H1 (cell line): ENCODE results near the gene RNF146. TPM values are rescaled to one million over a fixed set of nuclear protein-coding genes. Genes with fewer than 3 reads are reported as not detected.

Source experiments
- CTCF ChIA-PET: fragments of 300-600 bp; sonication (Branson Sonifier 250); formaldehyde crosslinking; loops from one replicate; lab custom pipeline; 2021; ENCODE audit not compliant: partially characterized antibody; lab: Charles Lee
- POLR2A ChIA-PET: fragments of 300-600 bp; sonication (Branson Sonifier 250); formaldehyde crosslinking; loops from one replicate; lab custom pipeline; 2021; ENCODE audit warnings: inconsistent platforms; ENCODE audit not compliant: partially characterized antibody; lab: Charles Lee
- DNase-seq, 2 experiments: peaks; one replicate each; pipeline versions ENCODE4 v3.0.0 to v3.0.0-alpha.2; 2010 to 2022; ENCODE audit warnings: low spot score in 2 of 2, low read depth in 1 of 2, mixed read lengths in 1 of 2
- FAIRE-seq: peaks from 2 replicates; lab custom pipeline; 2011; peaks lifted over from hg19 to GRCh38; lab: Jason Lieb, UNC
- H2AFZ ChIP-seq: 2 replicates; pipeline ENCODE4 v1.8.1; 2012; ENCODE audit warnings: low read length, inconsistent platforms
- H2AK5ac ChIP-seq: 2 replicates; pipeline ENCODE4 v1.6.1; 2013; ENCODE audit warnings: low read depth, low read length
- H2BK120ac ChIP-seq: replicated peaks from 2 replicates; pipeline ENCODE3; 2013; ENCODE audit warnings: low read depth, low read length, inconsistent platforms
- H2BK12ac ChIP-seq: 2 replicates; pipeline ENCODE4 v1.6.1; 2013; ENCODE audit warnings: low read depth, low read length
- H2BK15ac ChIP-seq: 2 replicates; pipeline ENCODE4 v1.6.1; 2013; ENCODE audit warnings: low read length
- H2BK20ac ChIP-seq: 2 replicates; pipeline ENCODE4 v1.6.1; 2013; ENCODE audit warnings: low read length
- H2BK5ac ChIP-seq: 2 replicates; pipeline ENCODE4 v1.6.1; 2013; ENCODE audit warnings: low read depth, low read length
- H3K14ac ChIP-seq: 2 replicates; pipeline ENCODE4 v1.6.1; 2013; ENCODE audit warnings: inconsistent platforms; ENCODE audit not compliant: insufficient read length
- H3K18ac ChIP-seq: 2 replicates; pipeline ENCODE4 v1.6.1; 2013; ENCODE audit warnings: low read length; ENCODE audit errors: extremely low read depth
- H3K23ac ChIP-seq: 2 replicates; pipeline ENCODE4 v1.6.1; 2013; ENCODE audit warnings: inconsistent platforms; ENCODE audit not compliant: insufficient read length
- H3K23me2 ChIP-seq: 2 replicates; pipeline ENCODE4 v1.6.1; 2013; ENCODE audit warnings: low read depth, low read length
- H3K27ac ChIP-seq: 2 replicates; pipeline ENCODE4 v1.6.1; 2011; ENCODE audit warnings: low read depth, low read length, inconsistent platforms
- H3K27me3 ChIP-seq, 4 experiments: replicated peaks in 1 of 4; 1 replicate in 1 of 4; 2 replicates in 3 of 4; pipeline versions ENCODE4 v1.6.1 to v1.8.1; 2011 to 2013; ENCODE audit warnings: low read length in 3 of 4, mild to moderate bottlenecking in 3 of 4, inconsistent platforms in 2 of 4, mixed read lengths in 2 of 4, moderate library complexity in 1 of 4; ENCODE audit not compliant: control insufficient read depth in 3 of 4, insufficient read depth in 3 of 4; ENCODE audit errors: extremely low read depth in 1 of 4
- H3K36me3 ChIP-seq, 4 experiments: 2 replicates each; pipeline versions ENCODE4 v1.6.1 to v1.8.1; 2011 to 2013; ENCODE audit warnings: mild to moderate bottlenecking in 4 of 4, low read length in 3 of 4, moderate library complexity in 2 of 4, control low read depth in 1 of 4, inconsistent platforms in 1 of 4; ENCODE audit not compliant: insufficient read depth in 4 of 4, control insufficient read depth in 2 of 4
- H3K4ac ChIP-seq: replicated peaks from 2 replicates; pipeline ENCODE3; 2013; ENCODE audit warnings: low read length, low read depth, mixed read lengths, inconsistent platforms; ENCODE audit not compliant: insufficient read length
- H3K4me1 ChIP-seq, 4 experiments: replicated peaks in 1 of 4; 1 replicate in 1 of 4; 2 replicates in 3 of 4; pipeline versions ENCODE4 v1.6.1 to v1.8.1; 2011 to 2013; ENCODE audit warnings: low read length in 3 of 4, inconsistent platforms in 2 of 4, mixed read lengths in 1 of 4; ENCODE audit not compliant: insufficient read depth in 4 of 4, control insufficient read depth in 3 of 4
- H3K4me2 ChIP-seq, 2 experiments: 2 replicates each; pipeline versions ENCODE4 v1.6.1 to v1.8.1; 2011 to 2013; ENCODE audit warnings: low read depth in 2 of 2, low read length in 2 of 2, control low read depth in 1 of 2, inconsistent platforms in 1 of 2, mild to moderate bottlenecking in 1 of 2; ENCODE audit not compliant: insufficient read depth in 1 of 2
- H3K4me3 ChIP-seq, 4 experiments: fragments of 200-600, 300-600 bp in 1 of 4; sonication (generic), shearing (Covaris generic), sonication (Bioruptor Twin) in 1 of 4; 2 replicates each; pipeline versions ENCODE4 v1.5.1 to v1.8.1; 2011 to 2016; ENCODE audit warnings: low read length in 4 of 4, low read depth in 3 of 4, control low read depth in 2 of 4, inconsistent platforms in 2 of 4, mild to moderate bottlenecking in 2 of 4, mixed read lengths in 1 of 4, moderate library complexity in 1 of 4; ENCODE audit not compliant: insufficient read depth in 2 of 4; ENCODE audit errors: extremely low read depth in 1 of 4
- H3K56ac ChIP-seq: replicated peaks from 2 replicates; pipeline ENCODE3; 2013; ENCODE audit warnings: low read depth, mild to moderate bottlenecking, mixed read lengths, low read length, inconsistent platforms; ENCODE audit not compliant: insufficient read length
- H3K79me1 ChIP-seq: 2 replicates; pipeline ENCODE4 v1.6.1; 2013; ENCODE audit warnings: low read depth, low read length, control low read depth
- H3K79me2 ChIP-seq, 2 experiments: 2 replicates each; pipeline versions ENCODE4 v1.6.1 to v1.8.1; 2012 to 2013; ENCODE audit warnings: low read length in 2 of 2, mild to moderate bottlenecking in 2 of 2, inconsistent platforms in 1 of 2; ENCODE audit not compliant: insufficient read depth in 2 of 2, control insufficient read depth in 1 of 2
- H3K9ac ChIP-seq, 4 experiments: replicated peaks in 1 of 4; 1 replicate in 1 of 4; 2 replicates in 3 of 4; pipeline versions ENCODE4 v1.6.1 to v1.8.1; 2011 to 2013; ENCODE audit warnings: low read depth in 3 of 4, low read length in 3 of 4, control low read depth in 2 of 4, mild to moderate bottlenecking in 2 of 4, moderate library complexity in 2 of 4, inconsistent platforms in 1 of 4; ENCODE audit errors: extremely low read depth in 1 of 4
- H3K9me3 ChIP-seq, 2 experiments: 2 replicates each; pipeline versions ENCODE4 v1.6.1 to v1.8.1; 2012 to 2013; ENCODE audit warnings: mild to moderate bottlenecking in 2 of 2, moderate library complexity in 2 of 2, control low read depth in 1 of 2, inconsistent platforms in 1 of 2, low read depth in 1 of 2, low read length in 1 of 2, mixed read lengths in 1 of 2; ENCODE audit not compliant: insufficient read depth in 2 of 2
- H4K20me1 ChIP-seq, 2 experiments: replicated peaks in 1 of 2; 2 replicates each; pipeline versions ENCODE3 to v1.8.1; 2011 to 2013; ENCODE audit warnings: inconsistent platforms in 2 of 2, low read length in 2 of 2, mild to moderate bottlenecking in 1 of 2; ENCODE audit not compliant: insufficient read depth in 2 of 2, control insufficient read depth in 1 of 2
- H4K5ac ChIP-seq: 2 replicates; pipeline ENCODE4 v1.6.1; 2013; ENCODE audit warnings: low read length, low read depth, mixed read lengths, inconsistent platforms; ENCODE audit not compliant: insufficient read length
- H4K8ac ChIP-seq: 2 replicates; pipeline ENCODE4 v1.8.0; 2013; ENCODE audit warnings: mild to moderate bottlenecking, moderate library complexity, low read length, inconsistent platforms; ENCODE audit not compliant: insufficient read depth; ENCODE audit errors: extremely low read depth
- H4K91ac ChIP-seq: replicated peaks from 2 replicates; pipeline ENCODE3; 2013; ENCODE audit warnings: low read length, mixed read lengths, inconsistent platforms; ENCODE audit not compliant: insufficient read length
- CTCF ChIP-seq, 3 experiments: IDR thresholded peaks; 1 replicate in 2 of 3; 2 replicates in 1 of 3; pipeline versions ENCODE4 v1.5.1 to v1.6.1; 2011; ENCODE audit warnings: low read length in 3 of 3, mild to moderate bottlenecking in 3 of 3, inconsistent platforms in 2 of 3, low read depth in 1 of 3, moderate library complexity in 1 of 3; ENCODE audit not compliant: insufficient read depth in 1 of 3; ENCODE audit errors: control extremely low read depth in 1 of 3
- GABPA ChIP-seq: IDR thresholded peaks from 2 replicates; pipeline ENCODE4 v1.6.1; 2011; ENCODE audit warnings: mild to moderate bottlenecking, low read length, moderate library complexity, borderline replicate concordance; ENCODE audit not compliant: insufficient read depth
- NRF1 ChIP-seq: IDR thresholded peaks from 2 replicates; pipeline ENCODE4 v1.6.1; 2011; ENCODE audit warnings: mild to moderate bottlenecking, low read depth, low read length, improper control_type of control experiment
- WGBS, 2 experiments: shearing (Covaris generic) in 1 of 2; methylation state at CpG; one replicate each; pipeline versions ENCODE4 v1.1.6 to v1.1.7; 2013 to 2015; ENCODE audit warnings: low lambda C conversion rate in 2 of 2, mixed read lengths in 2 of 2, inconsistent platforms in 1 of 2, low coverage in 1 of 2, missing lambda C conversion rate in 1 of 2; ENCODE audit not compliant: insufficient replicate concordance in 2 of 2, insufficient coverage in 1 of 2, insufficient read length in 1 of 2; ENCODE audit errors: extremely low coverage in 1 of 2, missing lambda C conversion rate in 1 of 2; 5-methylcytosine and 5-hydroxymethylcytosine counted together
- polyA plus RNA-seq, 7 experiments: library from polyadenylated mRNA; depleted of rRNA in 3 of 7; stranded (reverse) in 5 of 7; unstranded in 2 of 7; fragments of >200 nt in 5 of 7; fragments of 200-250 nt in 2 of 7; gene quantifications; 1 replicate in 5 of 7; 2 replicates in 1 of 7; 4 replicates in 1 of 7; pipeline versions ENCODE4 v1.2.1 to v1.2.3, GENCODE V29; 2011 to 2013; ENCODE audit warnings: missing spikeins in 2 of 7, mixed read lengths in 2 of 7
- total RNA-seq: library from RNA; stranded (reverse); fragmentation: NEBNext Ultra II Directional; extraction: Animal tissue kit (Norgen Biotek cat#: 25700); gene quantifications from 2 replicates; pipeline ENCODE4 v1.2.1, GENCODE V29; 2021

Gene RNF146
- total and polyA plus RNA-seq, 2 of the 8 experiments (the other 6 are each of a cell fraction or from before 2014, with no cell fraction given): 16.1 to 30.8 TPM

DNA sequence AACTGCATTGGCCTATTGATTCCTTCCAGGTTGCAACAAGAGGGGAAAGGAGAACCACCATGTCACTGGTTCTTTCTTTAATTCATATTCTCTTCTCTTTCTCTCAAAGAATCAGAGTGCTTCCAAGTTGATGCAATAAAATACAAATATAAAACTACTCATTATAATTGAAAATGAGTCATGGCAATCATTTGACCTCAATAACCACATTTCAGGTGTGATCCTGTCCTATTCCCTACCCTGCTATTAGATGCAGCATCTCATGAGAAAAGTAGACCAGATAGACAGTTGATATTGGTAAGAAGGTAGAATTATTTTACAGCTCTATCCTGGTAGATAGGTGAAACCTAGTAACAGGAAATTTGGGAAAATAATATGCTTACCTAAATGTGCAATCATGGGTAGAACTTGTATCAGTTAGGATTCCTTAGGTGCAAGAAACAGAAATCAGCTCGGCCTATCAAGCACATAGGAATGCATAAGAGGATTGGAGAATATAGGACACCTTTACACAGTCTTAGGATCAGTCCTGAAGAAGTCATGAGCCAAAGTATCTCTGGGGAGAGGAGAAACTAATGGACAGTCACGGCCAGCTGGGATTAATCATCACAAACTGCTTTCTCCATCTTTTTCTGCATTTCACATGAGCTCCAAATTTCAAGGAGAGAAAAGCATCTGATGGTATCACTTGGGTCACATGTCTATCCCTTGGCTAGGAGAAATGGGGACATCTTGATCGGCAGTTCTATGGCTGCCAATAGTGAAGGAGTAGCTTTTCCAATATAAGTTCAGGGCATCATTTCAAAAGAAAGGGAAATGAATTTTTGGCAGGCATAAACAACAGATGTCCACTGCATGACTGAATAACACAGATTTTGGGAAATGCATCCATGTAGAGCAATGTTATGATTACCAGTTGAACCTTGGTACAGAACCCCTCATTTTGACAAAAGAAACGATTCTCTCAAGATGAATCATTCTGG is 19.3 kb upstream of the RNF146 start:
- DNase-seq: no peak
- Histone ChIP-seq H2BK12ac (no peak overlapping the region), H3K27me3 (no peaks in the 10 kb centered on the region), H2AK5ac (no peak overlapping the region), H3K18ac (no peak overlapping the region), H3K27ac (no peak overlapping the region), H3K36me3 (no peaks in the 10 kb centered on the region), H3K9me3 (no peaks in the 10 kb centered on the region), H3K4me2 (no peak overlapping the region), H4K5ac (no peak overlapping the region), H2BK5ac (no peak overlapping the region), H3K14ac (no peak overlapping the region), H3K9ac (no peak overlapping the region), H3K23ac (no peak overlapping the region), H3K79me1 (no peaks in the 10 kb centered on the region), H2BK20ac (no peak overlapping the region), H3K4me3 (no peak overlapping the region), H2BK15ac (no peak overlapping the region), H4K20me1 (no peaks in the 10 kb centered on the region), H3K56ac (no peak overlapping the region), H4K8ac (no peak overlapping the region), H2BK120ac (no peak overlapping the region), H3K4ac (no peak overlapping the region), H3K23me2 (no peaks in the 10 kb centered on the region), H3K4me1 (no peaks in the 10 kb centered on the region), H2AFZ (no peak overlapping the region), H3K79me2 (no peaks in the 10 kb centered on the region), H4K91ac (no peak overlapping the region)
- no peak for FAIRE-seq
- 96% methylated on average over 4 of the region's 4 CpGs; no CpG with 5 or more reads in 1 of the 2 experiments for WGBS, 2 experiments
- ChIA-PET POLR2A (no interaction called here), CTCF (interaction anchor here (0.7 to 1.5 kb wide), 3 partner anchors 19 to 484 kb away, joined by 3 to 4 read pairs (median 3); partner anchors contain the start of gene RNF146)
- no peak for TF ChIP-seq NRF1
- no peak for TF ChIP-seq CTCF (IDR thresholded peaks at IDR 0.05; ENCODE audit: control extremely low read depth in 1 of 3, insufficient read depth in 1 of 3, low read depth in 1 of 3, low read length in 3 of 3)
- TF ChIP-seq GABPA: no peak
